Stimulated activated naive CD8-positive, alpha-beta T cell treated with anti-CD3 and anti-CD28 coated beads, Interleukin-15, Interleukin-2, amounts not matched to agents 100 U/mL and 50 U/mL, for 24 hours (primary cell): Measurements from ENCODE around the gene FMN1.

Experiments used
- ATAC-seq: fragments of 150-1000 bp; cut with Tn5 transposase; one replicate; pipeline ENCODE4 v1.10.0; 2021
- DNase-seq: peaks from one replicate; pipeline ENCODE4 v3.0.0; 2021

FMN1 gene

DNA sequence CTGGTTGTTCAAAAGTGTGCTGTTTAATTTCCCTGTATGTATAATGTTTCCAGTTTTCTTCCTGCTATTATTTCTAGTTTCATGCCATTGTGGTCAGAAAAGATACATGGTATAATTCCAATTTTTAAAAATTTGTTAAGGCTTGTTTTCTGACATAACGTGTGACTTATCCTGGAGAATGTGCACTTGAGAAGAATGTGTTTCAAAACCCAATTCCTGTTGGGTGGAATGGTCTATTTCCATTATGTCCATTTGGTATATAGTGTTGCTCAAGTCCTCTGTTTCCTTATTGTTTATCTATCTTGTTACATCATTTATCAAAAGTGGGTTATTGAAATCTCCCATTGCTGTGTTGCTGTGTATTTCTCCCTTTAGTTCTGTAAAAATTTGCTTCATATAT, 261.3 kb downstream of the FMN1 start:
- DNase-seq (no peak), ATAC-seq (no peak)

DNA sequence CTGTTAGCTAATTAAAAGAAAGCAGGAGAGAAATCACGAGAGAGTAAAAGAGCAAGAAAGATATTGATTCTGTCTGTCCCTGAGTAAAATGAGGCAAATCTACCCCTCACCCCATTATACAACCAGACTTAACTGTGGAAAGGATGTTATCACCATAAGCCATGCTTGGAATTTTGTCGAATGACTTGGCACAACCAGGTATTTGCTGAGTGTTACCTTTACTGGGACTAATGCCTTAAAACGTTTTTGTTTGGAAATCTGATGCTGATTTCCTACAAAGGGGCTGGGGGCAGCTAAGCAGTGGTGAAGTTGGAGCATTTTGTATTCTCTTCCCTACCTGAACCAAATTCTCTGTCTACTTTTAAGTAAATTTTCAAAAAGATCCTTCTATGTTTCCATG, 265.6 kb downstream of the FMN1 start:
- ATAC-seq (no peak), DNase-seq (no peak)

DNA sequence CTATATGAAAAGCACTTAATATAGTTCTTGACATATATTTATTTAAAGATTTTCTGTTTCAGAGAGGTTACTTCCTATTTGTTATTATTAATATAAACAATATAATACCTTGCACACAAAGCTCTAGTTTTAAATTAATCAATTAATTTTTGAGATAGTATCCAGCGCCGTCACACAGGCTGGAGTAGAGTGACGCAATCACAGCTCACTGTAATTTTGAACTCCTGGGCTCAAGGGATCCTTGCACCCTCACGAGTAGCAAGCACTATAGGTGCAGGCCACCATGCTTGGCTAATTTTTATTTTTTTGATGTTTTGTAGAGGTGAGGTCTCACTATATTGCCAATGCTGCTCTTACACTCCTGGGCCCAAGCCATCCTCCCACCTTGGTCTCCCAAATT, 267.4 kb downstream of the FMN1 start:
- ATAC-seq = no peak
- no peak for DNase-seq

DNA sequence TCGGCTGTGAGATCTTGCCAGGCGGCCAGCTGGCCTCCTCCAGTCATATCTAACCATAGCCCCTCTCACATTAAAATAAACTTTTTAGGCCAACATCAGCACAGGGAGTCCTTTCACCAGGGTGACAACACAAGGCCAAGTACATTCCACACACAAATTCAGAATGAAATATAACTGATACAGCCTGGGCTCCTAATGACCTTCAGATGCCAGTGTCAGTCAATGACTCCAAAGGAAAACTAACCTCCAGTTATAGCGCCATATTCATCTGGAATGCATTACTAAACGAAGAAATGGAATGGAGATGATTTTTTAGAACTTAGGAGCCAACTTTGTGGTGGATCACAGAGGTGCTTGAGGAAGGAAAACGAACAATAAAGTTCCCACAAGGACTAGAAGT, 271.3 kb downstream of the FMN1 start:
- DNase-seq = no peak
- no peak for ATAC-seq

DNA sequence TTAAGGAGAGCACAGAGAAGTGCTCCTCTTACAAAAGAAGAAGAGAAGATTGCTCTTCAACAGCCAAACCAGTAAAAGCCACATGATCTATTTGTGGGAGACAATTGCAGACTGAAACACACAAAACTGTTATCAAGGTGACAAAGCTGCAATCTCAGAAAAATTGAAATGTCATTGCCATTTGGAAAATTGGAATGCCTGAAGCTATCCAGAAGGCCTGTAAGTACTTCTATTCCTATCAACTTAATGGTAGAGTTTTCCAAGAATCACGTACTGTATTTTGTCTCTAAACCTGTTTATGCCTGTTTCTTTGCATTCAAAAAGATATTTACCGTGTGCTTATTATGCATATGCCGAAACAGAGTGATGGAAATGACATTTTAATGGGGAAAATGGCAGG, 272.0 kb downstream of the FMN1 start:
- ATAC-seq (no peak), DNase-seq (no peak)

DNA sequence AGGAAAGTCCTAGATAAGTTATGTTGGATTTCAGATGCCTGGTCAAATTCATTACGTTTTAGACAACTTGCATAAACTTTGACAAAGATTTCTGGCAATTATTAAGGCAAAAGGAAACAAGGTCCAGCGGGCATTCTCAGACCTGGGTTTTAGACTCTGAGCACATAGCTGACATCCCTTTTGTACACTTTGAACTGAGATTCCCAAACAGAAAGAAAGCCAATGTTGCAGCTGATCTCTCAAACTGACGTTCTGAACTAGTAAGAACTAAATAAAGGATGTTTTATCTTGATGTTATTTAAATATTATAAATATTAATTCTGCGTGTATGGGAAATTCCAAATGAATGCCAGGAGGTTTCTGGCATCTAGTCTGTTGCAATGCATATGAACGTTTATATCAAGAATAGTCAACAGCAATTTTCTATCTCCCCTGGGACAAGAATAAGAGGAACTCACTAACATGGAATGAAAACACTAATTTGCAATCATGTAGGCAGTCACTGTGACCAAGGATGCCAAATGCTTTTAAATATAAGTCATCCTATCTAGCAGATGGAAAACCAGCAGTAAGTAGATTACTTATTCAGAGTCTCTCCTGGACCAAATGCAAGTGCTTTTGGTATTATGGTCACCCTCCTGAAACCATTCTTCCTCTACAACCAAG, 274.6 kb downstream of the FMN1 start:
- no peak for DNase-seq
- no peak for ATAC-seq

DNA sequence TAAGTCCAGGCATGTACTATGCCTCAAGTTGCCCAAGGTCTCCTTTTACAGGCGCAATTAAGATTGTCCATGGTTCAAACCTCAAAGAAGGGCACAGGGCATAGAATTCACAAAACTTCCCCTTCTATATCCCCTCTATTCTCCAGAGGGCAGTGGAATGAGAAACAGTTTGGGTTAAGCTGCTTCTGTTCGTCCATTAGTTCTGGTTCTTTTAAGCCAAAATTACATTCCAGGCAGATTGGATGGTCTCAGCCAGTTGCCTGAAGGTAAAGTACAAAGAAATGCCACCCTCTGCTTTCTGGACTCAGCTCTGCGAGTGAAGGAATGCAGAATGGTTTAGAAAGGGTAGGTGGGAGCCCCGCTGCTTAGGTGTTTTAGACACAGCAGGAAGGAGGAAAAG, 276.0 kb downstream of the FMN1 start:
- no peak for ATAC-seq

DNA sequence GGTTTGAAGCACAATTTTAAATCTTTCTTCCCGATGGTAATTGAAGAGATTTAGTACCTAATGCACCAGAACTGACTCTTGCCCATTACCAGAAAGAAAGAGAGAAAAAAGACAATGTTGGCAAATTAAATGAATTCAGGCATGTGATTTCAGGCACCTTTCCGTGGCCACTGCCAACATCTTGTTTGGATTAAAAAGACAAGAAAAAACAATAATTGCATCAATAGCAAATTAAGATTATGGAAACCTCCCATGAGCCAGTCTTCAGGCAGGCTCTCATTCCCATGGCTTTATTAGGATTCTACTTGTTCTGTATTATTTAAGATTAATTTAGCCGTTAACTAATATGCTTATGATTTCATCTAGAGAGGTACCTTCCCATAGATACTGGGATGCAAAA, 283.7 kb downstream of the FMN1 start:
- no peak for DNase-seq
- ATAC-seq = no peak

More for the DNA sequence above, 276.0 kb downstream of the FMN1 start:
- no peak for DNase-seq

DNA sequence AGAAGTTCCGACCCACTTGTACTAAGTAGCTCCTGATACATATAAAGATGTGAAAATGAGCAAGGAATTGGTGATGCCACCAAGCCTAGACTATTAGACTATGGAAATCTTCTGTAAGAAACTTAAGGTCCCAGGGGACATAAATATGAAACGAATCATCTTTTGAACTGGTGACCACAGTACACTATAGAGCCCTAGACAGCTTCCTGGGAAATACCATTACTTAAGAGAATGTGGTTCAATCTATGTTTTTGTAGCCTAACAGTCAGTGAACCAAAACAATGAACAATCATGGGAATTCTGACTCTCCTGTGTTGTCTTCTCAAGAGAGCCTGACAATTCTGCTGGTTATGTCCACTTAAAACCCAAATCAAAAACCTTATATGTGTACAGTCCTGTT, 285.1 kb downstream of the FMN1 start:
- DNase-seq (no peak), ATAC-seq (no peak)

DNA sequence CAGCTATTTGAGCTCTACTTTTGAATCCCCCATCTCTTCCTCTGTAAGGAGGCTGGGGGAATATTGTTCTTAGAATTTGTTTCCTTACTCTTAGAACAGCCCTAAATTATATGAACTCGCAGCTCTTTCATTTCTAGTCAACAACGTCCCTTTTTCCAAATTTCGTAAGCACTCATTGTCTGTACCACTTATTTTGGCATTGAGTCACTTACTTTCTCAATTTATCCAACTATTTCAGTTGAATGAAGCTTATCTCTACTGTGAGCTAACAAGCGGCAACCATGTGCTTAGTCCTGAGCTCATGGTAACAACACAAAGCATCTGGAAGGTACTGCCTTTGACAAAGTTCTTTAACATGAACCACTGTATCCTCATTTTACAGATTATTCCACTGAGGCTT, 285.6 kb downstream of the FMN1 start:
- ATAC-seq (no peak), DNase-seq (no peak)

DNA sequence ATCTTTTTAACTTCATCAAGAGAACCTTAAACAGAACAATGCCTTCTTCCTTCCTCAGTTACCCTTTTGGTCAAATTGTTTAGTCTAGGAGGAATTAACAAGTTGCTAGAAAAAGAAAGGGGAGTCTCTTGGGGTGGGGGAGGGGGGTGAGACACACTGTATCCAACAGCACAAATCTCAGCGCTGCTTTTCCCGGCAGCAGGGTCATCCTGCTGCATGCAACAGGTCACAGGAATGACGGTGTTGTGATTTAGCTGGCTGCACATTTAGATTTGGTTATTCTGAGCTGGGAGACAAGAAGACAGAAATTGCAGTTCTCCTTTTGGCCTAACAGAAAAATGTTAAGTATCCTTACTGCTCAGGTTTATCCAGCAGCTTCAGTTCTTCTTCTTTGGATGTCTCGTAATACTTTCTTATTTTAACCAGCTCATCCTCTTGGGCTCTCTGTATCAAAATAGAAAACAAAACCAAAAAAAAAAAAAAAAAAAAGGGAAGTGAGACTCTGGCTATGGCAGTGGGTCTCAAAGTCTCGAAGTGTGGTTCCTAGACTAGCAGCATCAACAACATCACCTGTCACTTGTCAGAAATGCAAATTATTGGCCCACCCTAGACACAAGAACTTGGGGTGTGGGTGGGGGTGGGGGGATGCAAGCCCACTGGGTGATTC, 286.2 kb downstream of the FMN1 start:
- no peak for DNase-seq
- no peak for ATAC-seq

DNA sequence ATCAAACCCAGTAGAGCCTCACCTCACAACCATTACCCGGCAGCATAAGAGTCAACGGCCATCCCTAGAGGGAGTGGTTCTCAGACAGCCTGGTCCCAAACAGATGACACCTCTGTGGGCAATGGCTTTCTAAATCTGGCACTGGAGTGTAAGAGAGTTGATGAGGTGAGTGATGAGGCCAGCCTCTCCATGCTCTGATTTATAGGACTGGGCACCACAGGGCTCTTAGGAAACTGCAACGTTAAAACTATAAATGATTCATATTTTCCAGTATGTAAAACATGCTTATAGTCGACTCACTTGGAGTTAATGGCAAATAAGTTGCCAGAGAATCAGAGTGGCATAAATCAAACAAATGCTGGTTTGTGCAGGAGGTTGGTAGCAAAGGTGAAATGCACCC, 289.0 kb downstream of the FMN1 start:
- ATAC-seq = no peak
- no peak for DNase-seq

DNA sequence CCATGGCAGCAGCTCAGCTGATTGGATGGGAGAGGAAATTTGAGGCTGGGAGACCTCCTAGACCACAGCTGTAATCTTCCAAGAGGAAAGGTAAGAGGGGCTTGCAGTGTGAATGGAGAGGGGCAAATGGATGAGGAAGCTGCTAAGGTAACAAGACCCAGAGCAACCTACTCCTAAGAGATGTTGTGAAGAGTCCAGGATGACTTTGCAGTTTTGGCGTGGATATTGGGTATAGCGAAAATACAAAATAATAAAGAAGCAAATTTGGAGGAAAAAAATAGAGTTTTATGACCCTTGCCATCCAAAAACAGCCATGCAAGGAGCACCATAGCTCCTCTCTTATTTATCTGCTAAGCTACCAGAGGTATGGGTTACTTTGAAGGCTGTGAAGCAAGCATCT, 290.1 kb downstream of the FMN1 start:
- no peak for ATAC-seq
- DNase-seq = no peak

DNA sequence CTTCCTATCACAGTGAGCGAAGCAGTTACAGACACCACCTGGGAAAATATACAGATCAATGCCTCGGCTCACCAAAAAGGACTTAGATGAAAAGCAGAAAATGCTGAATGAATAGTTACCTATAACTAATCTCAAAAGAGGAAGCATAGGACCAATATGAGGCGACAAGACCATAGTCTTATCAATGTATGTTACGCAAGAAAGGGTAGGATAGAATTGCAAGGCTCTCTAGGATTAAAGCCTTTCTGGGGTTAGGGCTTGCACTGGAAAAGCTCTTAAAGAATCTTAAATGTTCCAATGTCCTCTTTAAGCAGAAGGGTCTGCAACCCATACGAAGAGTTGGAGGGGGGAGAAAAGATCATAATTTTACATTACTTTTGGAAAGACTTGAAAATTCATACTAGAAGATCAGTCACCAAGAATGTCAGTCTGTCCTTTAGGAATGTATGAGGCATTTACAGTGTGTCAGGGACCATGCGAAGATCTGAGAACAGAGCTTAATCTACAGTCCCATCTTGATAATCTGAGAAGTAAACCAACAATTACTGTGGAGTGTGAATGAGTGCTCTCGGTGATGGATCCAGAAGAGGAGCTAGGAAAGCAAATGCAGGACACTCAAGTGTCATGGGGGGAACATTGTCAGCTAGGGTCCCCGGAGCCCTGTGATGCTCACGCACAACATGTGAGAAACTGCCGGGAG, 290.8 kb downstream of the FMN1 start:
- DNase-seq = no peak
- ATAC-seq = no peak

DNA sequence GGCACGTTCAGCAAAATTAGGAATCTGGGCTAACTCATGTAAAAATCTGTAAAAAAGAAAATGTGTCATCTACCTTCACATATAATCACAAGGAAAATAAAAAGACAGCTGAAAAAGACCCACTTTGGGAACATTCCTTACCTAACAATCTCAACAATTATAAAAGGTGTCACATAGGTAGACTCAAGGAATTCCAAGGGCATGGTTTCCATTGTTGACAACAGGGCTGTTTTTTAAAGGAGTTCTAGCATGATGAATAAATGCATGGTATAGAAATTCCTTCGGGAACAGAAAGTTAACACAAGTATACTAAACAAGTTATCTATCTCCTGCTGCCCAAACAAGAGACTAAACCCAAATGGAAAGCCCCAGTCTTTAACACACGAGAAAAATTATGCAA, 292.5 kb downstream of the FMN1 start:
- DNase-seq = no peak
- ATAC-seq = no peak

DNA sequence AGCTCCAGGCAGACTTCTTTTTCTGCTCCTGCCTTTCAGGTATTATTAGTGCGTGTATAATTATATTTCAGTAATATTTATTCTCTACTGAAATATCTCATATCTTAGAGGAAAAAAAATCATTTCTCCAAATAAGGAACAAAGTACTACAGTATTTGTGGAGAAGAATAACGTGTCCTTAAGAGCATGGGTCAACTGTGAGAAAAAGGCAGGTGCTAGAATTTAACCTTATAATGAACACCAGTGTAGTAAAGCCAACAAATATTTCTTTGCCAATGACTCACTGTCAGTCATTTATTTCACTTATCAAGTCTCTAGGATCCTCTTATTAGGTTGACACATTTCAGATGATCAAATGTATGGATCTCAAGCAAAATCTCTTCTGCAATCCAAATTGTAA, 293.3 kb downstream of the FMN1 start:
- ATAC-seq = no peak
- no peak for DNase-seq

DNA sequence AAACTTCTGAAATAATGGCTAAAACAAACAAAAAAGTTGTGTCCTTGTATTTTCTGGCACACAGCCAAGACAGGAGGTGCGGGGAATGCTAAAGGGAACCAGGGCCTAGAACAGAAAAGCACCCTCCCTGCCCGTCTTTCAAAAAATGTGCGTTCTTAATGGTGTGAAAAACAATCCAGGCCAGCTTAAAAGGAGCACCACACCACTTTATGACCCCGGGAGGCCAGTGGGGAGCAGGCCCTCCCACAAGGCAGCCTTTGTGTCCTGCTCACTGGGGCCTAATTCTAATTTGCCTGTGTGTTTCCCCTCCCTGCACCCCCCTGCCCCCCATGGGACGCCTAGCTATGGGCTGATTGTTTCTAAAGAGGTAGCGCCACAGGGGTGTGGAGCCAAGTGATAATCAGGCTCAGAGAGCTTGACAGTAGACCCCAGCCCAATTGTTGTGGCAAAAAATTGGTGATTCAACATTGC, 295.4 kb downstream of the FMN1 start:
- no peak for ATAC-seq

DNA sequence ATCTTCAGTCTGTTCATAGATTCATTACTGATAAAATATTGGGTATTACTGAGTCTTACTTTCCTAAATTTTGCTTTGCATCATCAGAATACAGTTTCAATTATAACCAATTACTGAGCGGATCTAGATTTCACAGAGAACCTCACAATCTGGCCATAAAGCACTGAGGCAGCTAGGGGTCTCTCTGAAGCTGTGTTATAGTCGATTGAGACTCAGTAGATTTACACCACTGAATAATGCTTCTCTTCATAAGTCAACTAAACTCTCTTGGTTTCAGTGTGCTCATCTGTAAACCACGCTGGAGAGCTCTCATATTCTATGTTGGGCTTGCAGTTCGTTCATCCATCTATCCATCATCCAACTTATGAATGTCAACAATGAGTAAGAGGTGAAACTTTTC, 296.1 kb downstream of the FMN1 start:
- DNase-seq (no peak), ATAC-seq (no peak)

More for the DNA sequence above, 295.4 kb downstream of the FMN1 start:
- DNase-seq = no peak

DNA sequence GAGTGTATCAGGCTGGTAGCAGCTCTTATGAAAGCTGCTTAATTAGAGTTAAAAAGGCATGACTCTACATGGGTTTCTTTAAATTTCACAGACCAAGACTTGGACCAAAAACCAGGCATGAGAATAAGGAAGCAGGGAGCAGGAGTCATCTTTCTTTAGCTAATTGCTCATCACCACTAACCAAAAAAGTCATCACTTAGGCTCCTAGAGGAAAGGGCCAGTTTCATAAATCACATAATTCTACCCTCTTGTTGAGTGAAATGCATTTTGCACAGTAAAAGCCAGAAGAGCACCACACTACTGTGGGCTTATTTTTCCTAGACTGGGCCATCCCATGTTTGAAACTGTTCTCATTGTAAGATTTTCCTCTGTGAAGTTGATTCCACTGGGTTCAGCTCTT, 301.1 kb downstream of the FMN1 start:
- DNase-seq (no peak), ATAC-seq (no peak)

DNA sequence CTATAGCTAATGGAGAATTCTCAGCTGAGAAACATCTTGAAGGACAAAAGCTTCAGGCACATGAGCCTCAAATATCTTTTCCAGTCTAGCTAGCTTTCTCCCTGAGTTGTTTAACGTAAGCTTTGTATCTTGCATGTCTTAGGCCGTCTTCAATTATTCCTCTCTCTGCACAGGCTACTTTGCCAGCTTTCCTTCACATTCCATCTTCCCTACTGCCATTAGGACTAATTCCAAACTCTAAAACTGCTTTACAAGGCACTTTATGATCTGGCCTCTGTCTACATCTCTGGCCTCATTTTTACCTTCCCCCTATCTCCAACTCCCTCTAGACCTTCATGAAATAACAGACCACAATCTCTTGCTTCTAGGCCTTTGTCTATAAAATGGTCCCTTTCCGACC, 305.3 kb downstream of the FMN1 start:
- no peak for ATAC-seq
- DNase-seq = no peak

DNA sequence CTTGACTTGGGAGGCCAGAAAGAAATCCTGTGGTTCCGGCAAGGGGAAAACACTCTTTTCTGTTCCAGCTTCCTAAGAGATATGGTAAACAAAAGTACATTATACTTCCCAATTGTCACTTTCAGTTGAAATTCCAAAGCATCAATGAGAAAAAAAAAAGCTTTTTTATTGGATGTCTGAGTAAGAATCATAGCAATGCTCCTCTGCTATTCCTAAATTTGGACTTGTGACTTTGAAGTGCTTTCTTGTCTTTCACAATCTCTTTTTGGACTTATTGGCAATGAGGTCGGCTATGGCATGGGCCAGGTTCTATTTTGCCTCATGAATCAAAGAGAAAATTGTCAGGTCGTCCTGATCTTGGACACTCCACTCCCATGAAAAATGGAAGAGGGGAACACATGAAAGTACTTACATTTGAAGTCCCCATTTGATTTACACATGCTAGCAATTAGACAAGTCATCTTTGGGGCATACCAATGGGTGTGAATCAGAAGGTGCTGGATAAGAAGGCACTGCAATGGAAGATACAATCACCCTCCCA, 306.2 kb downstream of the FMN1 start:
- DNase-seq = no peak

DNA sequence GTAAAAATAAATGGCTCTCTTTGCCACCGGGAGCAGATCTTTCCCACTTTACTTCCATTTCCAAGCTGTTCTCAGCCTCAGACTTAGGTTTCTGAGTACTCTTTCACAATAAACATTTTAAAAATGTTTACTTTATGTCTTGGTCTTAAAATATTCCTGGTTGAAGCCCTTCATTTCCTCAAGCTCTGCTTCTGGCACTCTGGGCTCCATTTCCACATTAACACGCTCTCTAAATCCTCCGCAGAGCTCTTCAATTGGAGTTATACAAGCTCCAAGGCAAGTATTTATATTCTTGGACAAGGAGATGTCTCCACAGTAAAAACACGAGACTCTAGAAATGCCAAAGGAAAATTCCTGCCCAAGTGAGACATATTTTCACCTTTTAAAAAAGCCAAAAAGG, 307.4 kb downstream of the FMN1 start:
- DNase-seq (no peak), ATAC-seq (no peak)

More for the DNA sequence above, 306.2 kb downstream of the FMN1 start:
- no peak for ATAC-seq

DNA sequence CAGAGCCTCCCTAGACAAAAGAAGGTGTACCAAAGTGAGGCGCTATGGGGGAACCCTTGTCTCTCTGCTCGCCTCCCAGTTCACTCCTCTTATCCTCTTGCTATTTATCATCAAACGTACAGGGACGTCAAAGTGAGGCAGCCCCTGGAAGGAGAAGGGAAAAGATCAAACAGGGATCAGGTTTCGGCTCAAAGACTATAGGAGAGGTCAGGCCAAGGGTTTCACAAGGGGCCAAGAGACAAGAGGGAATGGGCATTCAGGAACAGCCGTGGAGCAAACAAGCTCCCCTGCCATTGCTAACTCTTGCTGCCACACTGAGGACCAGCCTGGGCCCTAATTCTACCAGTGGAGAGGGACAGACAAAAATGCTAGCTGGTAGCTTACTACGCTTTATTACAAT, 308.1 kb downstream of the FMN1 start:
- ATAC-seq (no peak), DNase-seq (no peak)
